ENCODE results near the gene PDE4B.

Gene PDE4B

DNA sequence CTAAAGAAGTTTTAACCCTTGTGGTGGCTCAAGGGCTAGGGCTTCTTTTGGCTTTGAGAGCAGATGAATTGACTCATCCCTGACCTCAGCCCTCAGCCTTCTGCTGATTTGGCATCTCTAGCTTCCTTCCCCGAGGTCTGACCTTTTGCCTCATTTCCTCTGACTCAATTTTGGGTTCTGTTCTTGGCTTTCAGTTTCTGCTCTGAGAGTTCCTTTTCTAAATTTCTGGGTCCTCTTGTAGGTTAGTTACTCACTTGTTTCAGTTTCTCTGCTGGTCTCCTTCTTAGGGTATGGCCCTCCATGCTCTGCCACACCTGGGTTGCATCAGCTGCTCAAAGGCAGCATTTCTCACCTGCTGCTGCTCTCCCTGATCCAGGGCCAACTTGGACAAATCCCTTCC lies 19.4 kb downstream of the PDE4B start:
- Histone ChIP-seq H3K27me3 (ENCODE audit: insufficient read depth, low read depth) (no peaks in the 10 kb centered on the region), H3K79me2 (ENCODE audit: insufficient read depth, low read depth) (no peaks in the 10 kb centered on the region), H3K9ac (no peak overlapping the region), H3K4me3 (IDR thresholded peaks at IDR 0.05; ENCODE audit: insufficient read depth, low read depth, low read length) (no peak overlapping the region), H4K20me1 (ENCODE audit: insufficient read depth) (no peaks in the 10 kb centered on the region), H3K4me2 (peak overlapping the region; percentile 25), H3K4me1 (ENCODE audit: low read depth, poor library complexity, severe bottlenecking) (peaks cover 29% of the 10 kb centered on the region), H2AFZ (ENCODE audit: low read depth) (no peak overlapping the region), H3K36me3 (ENCODE audit: insufficient read depth) (no peaks in the 10 kb centered on the region), H3K27ac (no peak overlapping the region)
- TF ChIP-seq, protein P1, sequence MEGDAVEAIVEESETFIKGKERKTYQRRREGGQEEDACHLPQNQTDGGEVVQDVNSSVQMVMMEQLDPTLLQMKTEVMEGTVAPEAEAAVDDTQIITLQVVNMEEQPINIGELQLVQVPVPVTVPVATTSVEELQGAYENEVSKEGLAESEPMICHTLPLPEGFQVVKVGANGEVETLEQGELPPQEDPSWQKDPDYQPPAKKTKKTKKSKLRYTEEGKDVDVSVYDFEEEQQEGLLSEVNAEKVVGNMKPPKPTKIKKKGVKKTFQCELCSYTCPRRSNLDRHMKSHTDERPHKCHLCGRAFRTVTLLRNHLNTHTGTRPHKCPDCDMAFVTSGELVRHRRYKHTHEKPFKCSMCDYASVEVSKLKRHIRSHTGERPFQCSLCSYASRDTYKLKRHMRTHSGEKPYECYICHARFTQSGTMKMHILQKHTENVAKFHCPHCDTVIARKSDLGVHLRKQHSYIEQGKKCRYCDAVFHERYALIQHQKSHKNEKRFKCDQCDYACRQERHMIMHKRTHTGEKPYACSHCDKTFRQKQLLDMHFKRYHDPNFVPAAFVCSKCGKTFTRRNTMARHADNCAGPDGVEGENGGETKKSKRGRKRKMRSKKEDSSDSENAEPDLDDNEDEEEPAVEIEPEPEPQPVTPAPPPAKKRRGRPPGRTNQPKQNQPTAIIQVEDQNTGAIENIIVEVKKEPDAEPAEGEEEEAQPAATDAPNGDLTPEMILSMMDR (conservative IDR thresholded peaks at IDR 0.05; ENCODE audit: low read depth, low read length) = no peak

DNA sequence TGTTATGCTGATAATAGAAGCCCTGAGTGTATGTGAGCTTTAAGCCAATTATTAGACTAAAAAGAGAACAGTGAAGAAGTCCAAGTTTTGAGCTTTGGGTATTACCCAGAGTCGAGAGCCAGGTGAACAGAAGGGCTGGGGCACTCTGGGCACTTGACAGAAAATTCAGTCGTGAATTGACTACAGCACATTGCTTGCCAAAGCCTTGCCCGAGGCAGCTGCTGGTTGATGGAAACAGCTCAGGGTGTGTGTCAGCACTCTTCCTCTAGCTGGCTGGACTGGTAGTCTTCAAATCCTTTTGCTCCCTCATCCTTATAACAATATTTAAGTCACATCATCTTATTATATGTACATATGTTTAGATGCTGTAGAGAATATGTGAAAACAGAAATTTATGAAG lies 21.3 kb downstream of the PDE4B start:
- no peaks in the 10 kb centered on the region for H3K36me3 ChIP-seq (ENCODE audit: insufficient read depth)
- TF ChIP-seq, protein P1 (conservative IDR thresholded peaks at IDR 0.05; ENCODE audit: low read depth, low read length) = no peak
- no peak overlapping the region for H3K4me2 ChIP-seq
- no peak overlapping the region for H2AFZ ChIP-seq (ENCODE audit: low read depth)
- H3K79me2 ChIP-seq (ENCODE audit: insufficient read depth, low read depth) = no peaks in the 10 kb centered on the region
- no peaks in the 10 kb centered on the region for H4K20me1 ChIP-seq (ENCODE audit: insufficient read depth)
- H3K9ac ChIP-seq = no peak overlapping the region
- H3K4me3 ChIP-seq (IDR thresholded peaks at IDR 0.05; ENCODE audit: insufficient read depth, low read depth, low read length) = no peak overlapping the region
- H3K27ac ChIP-seq = no peak overlapping the region
- peaks cover 29% of the 10 kb centered on the region for H3K4me1 ChIP-seq (ENCODE audit: low read depth, poor library complexity, severe bottlenecking)
- no peaks in the 10 kb centered on the region for H3K27me3 ChIP-seq (ENCODE audit: insufficient read depth, low read depth)

- no peak overlapping the region for H3K4me2 ChIP-seq
- TF ChIP-seq, protein P1 (conservative IDR thresholded peaks at IDR 0.05; ENCODE audit: low read depth, low read length) = no peak
These were observed 22.1 kb downstream of the PDE4B start for GRCh38 chr1:65814752-65815151.

DNA sequence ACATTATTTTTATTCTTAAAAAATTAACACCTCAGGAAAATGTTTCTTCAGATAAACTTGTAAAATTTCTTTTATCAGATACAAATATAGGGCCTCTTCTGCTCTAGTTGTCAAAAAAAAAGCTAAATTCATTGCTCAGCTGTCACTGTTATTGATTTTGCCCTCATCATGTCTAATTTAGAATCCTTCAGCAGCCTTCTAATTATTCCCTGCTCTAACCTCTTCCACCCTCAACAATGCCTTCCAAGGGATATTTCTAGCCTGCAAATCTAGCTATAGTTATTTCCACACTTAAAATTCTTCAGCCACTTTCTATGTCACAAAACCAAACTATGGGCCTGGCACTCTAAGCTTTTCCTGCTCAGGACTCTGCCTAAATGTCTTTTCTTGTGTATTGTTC lies 25.2 kb downstream of the PDE4B start:
- H3K9ac ChIP-seq = no peak overlapping the region
- no peaks in the 10 kb centered on the region for H3K36me3 ChIP-seq (ENCODE audit: insufficient read depth)
- no peaks in the 10 kb centered on the region for H3K79me2 ChIP-seq (ENCODE audit: insufficient read depth, low read depth)

More at GRCh38 chr1:65814752-65815151, 22.1 kb downstream of the PDE4B start:
- no peak overlapping the region for H3K9ac ChIP-seq
- H2AFZ ChIP-seq (ENCODE audit: low read depth) = no peak overlapping the region
- H3K27ac ChIP-seq = no peak overlapping the region
- H3K36me3 ChIP-seq (ENCODE audit: insufficient read depth) = no peaks in the 10 kb centered on the region
- peaks cover 29% of the 10 kb centered on the region for H3K4me1 ChIP-seq (ENCODE audit: low read depth, poor library complexity, severe bottlenecking)
- no peaks in the 10 kb centered on the region for H3K27me3 ChIP-seq (ENCODE audit: insufficient read depth, low read depth)
- H4K20me1 ChIP-seq (ENCODE audit: insufficient read depth) = no peaks in the 10 kb centered on the region
- no peaks in the 10 kb centered on the region for H3K79me2 ChIP-seq (ENCODE audit: insufficient read depth, low read depth)
- no peak overlapping the region for H3K4me3 ChIP-seq (IDR thresholded peaks at IDR 0.05; ENCODE audit: insufficient read depth, low read depth, low read length)

More for the DNA sequence above, 25.2 kb downstream of the PDE4B start:
- no peaks in the 10 kb centered on the region for H3K27me3 ChIP-seq (ENCODE audit: insufficient read depth, low read depth)
- H3K4me3 ChIP-seq (IDR thresholded peaks at IDR 0.05; ENCODE audit: insufficient read depth, low read depth, low read length) = no peak overlapping the region
- H2AFZ ChIP-seq (ENCODE audit: low read depth) = no peak overlapping the region
- H3K27ac ChIP-seq = no peak overlapping the region
- TF ChIP-seq, protein P1 (conservative IDR thresholded peaks at IDR 0.05; ENCODE audit: low read depth, low read length) = no peak
- peaks cover 12% of the 10 kb centered on the region for H3K4me1 ChIP-seq (ENCODE audit: low read depth, poor library complexity, severe bottlenecking)
- no peak overlapping the region for H3K4me2 ChIP-seq
- H4K20me1 ChIP-seq (ENCODE audit: insufficient read depth) = no peaks in the 10 kb centered on the region

Measured in KMS-11 (cell line).